Gastrocnemius medialis (tissue), 4 donors: ENCODE data around the gene BCDIN3D.

Experiments used
- POLR2A ChIP-seq, 2 donors: fragments of 450-650 bp; IDR thresholded peaks; one replicate each; pipeline ENCODE4 v1.6.1; 2017; ENCODE audit warnings: antibody characterized with exemption in 2 of 2, mild to moderate bottlenecking in 2 of 2, moderate library complexity in 2 of 2
- TF ChIP-seq, protein P1 (sequence below), 5 experiments: fragments of 450-650 bp in 3 of 5; fragments of 200-600 bp in 2 of 5; sonication (generic) in 2 of 5; IDR thresholded peaks in 4 of 5; conservative IDR thresholded peaks in 1 of 5; 1 replicate in 4 of 5; 2 replicates in 1 of 5; pipeline ENCODE4 v1.5.1; 2016 to 2019; ENCODE audit warnings: antibody characterized with exemption in 5 of 5, mild to moderate bottlenecking in 3 of 5, moderate library complexity in 3 of 5

- TF ChIP-seq POLR2A (IDR thresholded peaks at IDR 0.05) = peak; percentile 62 to 79
- TF ChIP-seq, protein P1, sequence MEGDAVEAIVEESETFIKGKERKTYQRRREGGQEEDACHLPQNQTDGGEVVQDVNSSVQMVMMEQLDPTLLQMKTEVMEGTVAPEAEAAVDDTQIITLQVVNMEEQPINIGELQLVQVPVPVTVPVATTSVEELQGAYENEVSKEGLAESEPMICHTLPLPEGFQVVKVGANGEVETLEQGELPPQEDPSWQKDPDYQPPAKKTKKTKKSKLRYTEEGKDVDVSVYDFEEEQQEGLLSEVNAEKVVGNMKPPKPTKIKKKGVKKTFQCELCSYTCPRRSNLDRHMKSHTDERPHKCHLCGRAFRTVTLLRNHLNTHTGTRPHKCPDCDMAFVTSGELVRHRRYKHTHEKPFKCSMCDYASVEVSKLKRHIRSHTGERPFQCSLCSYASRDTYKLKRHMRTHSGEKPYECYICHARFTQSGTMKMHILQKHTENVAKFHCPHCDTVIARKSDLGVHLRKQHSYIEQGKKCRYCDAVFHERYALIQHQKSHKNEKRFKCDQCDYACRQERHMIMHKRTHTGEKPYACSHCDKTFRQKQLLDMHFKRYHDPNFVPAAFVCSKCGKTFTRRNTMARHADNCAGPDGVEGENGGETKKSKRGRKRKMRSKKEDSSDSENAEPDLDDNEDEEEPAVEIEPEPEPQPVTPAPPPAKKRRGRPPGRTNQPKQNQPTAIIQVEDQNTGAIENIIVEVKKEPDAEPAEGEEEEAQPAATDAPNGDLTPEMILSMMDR (IDR thresholded peaks at IDR 0.05 in 4 of 5, conservative IDR thresholded peaks at IDR 0.05 in 1 of 5) = no peak
Measured at GRCh38 chr12:49828133-49829091, 14.5 kb downstream of the BCDIN3D start, which contains the start of gene NCKAP5L.
